T-helper 22 cell (primary cell): ENCODE data around the gene IL10RB.
"Not testable (repeated sequence)": the region's sequence is repeated elsewhere in the genome, so short reads cannot be mapped to it uniquely, and the experiment has no call there.

ENCODE experiments used
- DNase-seq: peaks from one replicate; pipeline ENCODE4 v3.0.0-alpha.2; 2020; ENCODE audit warnings: low read depth

Gene IL10RB

GRCh38 chr21:33302055-33302454, 35.9 kb downstream of the IL10RB start:
- DNase-seq: no peak

GRCh38 chr21:33302796-33303195, 36.6 kb downstream of the IL10RB start:
- no peak for DNase-seq

GRCh38 chr21:33305344-33305671, 39.1 kb downstream of the IL10RB start:
- DNase-seq: no peak

- DNase-seq: no peak
These were observed 39.8 kb downstream of the IL10RB start for GRCh38 chr21:33305938-33306337.

GRCh38 chr21:33308586-33309490, 42.7 kb downstream of the IL10RB start:
- DNase-seq: no peak

GRCh38 chr21:33309778-33310177, 43.6 kb downstream of the IL10RB start:
- no peak for DNase-seq

GRCh38 chr21:33312121-33312520, 46.0 kb downstream of the IL10RB start:
- no peak for DNase-seq

GRCh38 chr21:33313183-33313582, 47.0 kb downstream of the IL10RB start:
- DNase-seq: no peak

- no peak for DNase-seq
These were observed 47.4 kb downstream of the IL10RB start for GRCh38 chr21:33313611-33314010.

- DNase-seq: no peak
These were observed 47.9 kb downstream of the IL10RB start for GRCh38 chr21:33314111-33314510.

GRCh38 chr21:33315946-33316710, 50.0 kb downstream of the IL10RB start:
- DNase-seq: no peak

- DNase-seq: no peak
These were observed 51.0 kb downstream of the IL10RB start for GRCh38 chr21:33317145-33317544.

- DNase-seq: no peak
These were observed 51.8 kb downstream of the IL10RB start for GRCh38 chr21:33317786-33318486.

GRCh38 chr21:33321005-33321404, 54.8 kb downstream of the IL10RB start:
- DNase-seq: not testable (repeated sequence)

GRCh38 chr21:33323610-33324009, 57.4 kb downstream of the IL10RB start:
- DNase-seq: not testable (repeated sequence)

- peak; percentile 96 for DNase-seq
These were observed 58.4 kb downstream of the IL10RB start, which contains the start of gene IFNAR1 for GRCh38 chr21:33324291-33325221. Gene IFNAR1 (plus strand): TSS chr21:33324970. CDS start chr21:33325056, 86 bp downstream.

GRCh38 chr21:33325222-33326067, 59.3 kb downstream of the IL10RB start:
- peak; percentile 60 for DNase-seq

GRCh38 chr21:33327326-33327725, 61.2 kb downstream of the IL10RB start:
- no peak for DNase-seq

- no peak for DNase-seq
These were observed 61.7 kb downstream of the IL10RB start for GRCh38 chr21:33327792-33328433.

- no peak for DNase-seq
These were observed 64.6 kb downstream of the IL10RB start for GRCh38 chr21:33330726-33331125.
